Stimulated activated CD8-positive, alpha-beta memory T cell treated with anti-CD3 and anti-CD28 coated beads, Interleukin-7, amount 100 ng/mL, for 1 hour (primary cell): Measurements from ENCODE around the gene ARHGAP19.

Source experiments
- DNase-seq, 2 donors: peaks; one replicate each; pipeline ENCODE4 v3.0.0-alpha.2; 2020; ENCODE audit warnings: low read depth in 2 of 2

Gene ARHGAP19

GRCh38 chr10:97292097-97292861, at the start of gene ARHGAP19:
TSS of gene ARHGAP19 (minus strand) at chr10:97292637. CDS start at chr10:97292627, 10 bp downstream.
- peak; percentile 78 to 80 for DNase-seq

DNA sequence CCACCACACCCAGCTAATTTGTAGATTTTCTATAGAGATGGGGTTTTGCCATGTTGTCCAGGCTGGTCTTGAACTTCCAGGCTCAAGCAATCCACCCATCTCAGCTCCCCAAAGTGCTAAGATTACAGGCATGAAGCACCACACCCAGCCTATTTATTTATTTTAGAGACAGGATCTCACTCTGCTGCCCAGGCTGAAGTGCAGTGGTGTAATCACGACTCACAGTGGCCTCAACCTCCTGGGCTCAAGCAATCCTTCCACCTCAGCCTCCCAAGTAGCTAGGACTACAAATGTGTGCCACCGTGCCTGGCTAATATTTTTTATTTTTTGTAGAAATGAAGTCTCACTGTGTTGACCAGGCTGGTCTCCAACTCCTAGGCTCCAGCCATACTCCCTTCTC, 49.0 kb upstream of the ARHGAP19 start:
- no peak for DNase-seq

- no peak for DNase-seq
These were observed 45.6 kb upstream of the ARHGAP19 start for GRCh38 chr10:97338041-97338440.

GRCh38 chr10:97336942-97337831, 44.8 kb upstream of the ARHGAP19 start:
- no peak for DNase-seq

DNA sequence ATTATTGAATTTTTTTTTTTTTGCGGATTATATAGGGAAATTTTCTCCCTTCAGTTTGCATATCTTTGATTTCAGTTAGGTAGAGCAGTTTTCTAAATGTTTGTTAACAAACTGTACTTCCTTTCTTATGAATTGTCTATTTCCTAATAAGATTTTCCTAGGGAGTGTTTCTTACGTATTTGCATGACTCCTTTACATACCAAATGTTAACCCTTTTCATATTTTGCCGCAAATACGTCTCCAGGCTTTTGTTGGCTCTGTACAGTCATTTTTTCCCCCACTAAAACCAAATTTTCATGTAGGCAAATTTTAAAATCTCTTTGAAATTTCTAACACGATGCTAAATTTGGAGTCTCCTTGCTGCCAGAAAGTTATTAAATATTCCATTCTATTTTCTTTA, 44.0 kb upstream of the ARHGAP19 start:
- no peak for DNase-seq

- DNase-seq, result no peak
These were observed 43.6 kb upstream of the ARHGAP19 start for GRCh38 chr10:97336006-97336405.

- no peak for DNase-seq
These were observed 42.8 kb upstream of the ARHGAP19 start for GRCh38 chr10:97335188-97335619.

DNA sequence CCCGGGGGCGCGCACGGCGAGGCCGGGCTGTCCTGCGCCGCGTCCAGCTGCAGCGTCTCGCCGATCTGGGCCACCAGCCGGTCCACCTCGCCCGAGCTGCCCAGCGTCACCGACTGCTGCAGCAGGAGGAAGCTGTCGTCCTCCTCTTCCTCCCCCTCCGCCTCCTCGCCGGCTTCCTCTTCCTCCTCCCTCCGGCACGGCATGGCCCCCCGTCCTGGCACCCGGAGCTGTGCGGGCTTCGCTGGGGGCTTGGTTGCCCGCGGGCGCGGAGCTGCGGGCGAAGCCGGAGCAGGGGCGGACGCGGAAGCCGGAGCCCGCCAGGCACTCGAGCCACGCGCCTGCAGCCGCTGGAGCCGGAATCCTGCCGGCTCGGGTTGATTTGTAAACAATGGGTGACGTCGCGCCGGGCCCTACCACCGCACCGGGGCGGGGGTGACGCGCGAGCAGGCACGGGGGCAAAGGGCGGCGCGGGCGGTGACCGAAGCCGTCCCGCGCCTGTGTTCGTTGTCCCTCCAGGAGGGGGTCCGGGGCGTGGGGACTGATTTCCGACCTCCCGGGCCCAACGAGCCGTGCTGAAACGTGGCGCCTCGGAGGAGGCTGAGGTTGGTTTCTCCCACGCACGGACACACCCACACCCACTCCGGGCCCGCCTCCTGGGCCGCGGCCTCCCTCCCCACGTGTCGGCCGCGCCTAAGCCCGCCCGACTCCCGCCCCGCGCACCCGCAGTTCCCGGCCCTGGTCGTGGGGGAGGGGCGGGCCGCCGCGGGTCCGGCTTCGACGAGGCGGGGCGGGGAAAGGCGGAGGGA, 42.1 kb upstream of the ARHGAP19 start, which contains the start of gene FRAT2:
Gene FRAT2, minus strand, starts transcription at position 360 of the 806 bp plus-strand sequence. Its CDS starts 157 bp downstream, at position 203.
- peak; percentile 69 to 77 for DNase-seq

- no peak for DNase-seq
These were observed 41.3 kb upstream of the ARHGAP19 start for GRCh38 chr10:97333601-97334369.

DNA sequence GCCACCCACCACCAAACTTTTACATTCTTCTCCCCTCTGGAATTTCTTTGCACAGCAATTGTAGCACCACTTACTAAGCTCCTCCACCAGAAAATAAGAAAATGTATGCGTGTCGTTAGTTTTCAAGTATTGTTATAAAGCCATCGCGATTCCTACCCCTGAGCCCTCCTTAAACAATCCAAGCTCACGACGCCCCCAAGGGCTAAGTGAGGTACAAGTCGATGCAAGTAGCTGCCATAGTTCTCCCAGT, 40.8 kb upstream of the ARHGAP19 start:
- DNase-seq, result no peak

DNA sequence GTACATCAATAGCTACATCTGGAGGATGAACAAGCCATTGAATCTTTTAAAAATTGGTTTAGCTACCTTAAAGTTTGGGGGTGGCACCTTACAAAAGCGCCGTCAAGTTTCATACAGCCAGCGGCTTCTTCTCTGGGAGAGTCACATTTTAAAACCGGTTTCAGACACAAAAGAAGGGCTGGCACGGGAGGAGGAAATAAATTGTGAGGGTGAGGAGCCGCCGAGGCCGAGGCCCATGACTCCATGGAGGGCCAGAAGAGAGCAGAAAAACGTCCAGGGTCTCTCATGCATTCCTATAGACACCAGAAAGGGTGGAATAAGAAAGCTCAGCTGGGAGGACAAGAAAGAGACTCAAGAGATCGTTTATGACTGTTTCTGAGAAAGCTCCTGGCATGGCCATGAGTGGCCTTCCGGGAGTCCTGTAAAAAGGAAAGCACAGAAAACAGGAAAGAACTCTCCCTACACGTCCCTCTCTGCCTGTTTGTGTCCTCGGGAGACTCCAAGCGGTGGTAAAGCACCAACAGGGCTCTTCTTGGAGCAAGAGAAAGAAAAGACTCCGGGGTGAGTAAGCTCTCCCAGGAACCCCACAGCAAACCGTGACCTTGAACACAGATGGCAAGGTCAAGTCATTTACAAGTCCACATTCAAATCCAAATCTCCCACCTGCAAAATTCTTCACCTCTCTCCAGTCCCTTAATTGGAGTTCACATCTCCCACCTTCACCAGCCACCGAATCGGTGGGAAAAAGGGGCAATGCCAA, 40.3 kb upstream of the ARHGAP19 start:
- no peak for DNase-seq

GRCh38 chr10:97331153-97331703, 38.8 kb upstream of the ARHGAP19 start:
- DNase-seq, result no peak

DNA sequence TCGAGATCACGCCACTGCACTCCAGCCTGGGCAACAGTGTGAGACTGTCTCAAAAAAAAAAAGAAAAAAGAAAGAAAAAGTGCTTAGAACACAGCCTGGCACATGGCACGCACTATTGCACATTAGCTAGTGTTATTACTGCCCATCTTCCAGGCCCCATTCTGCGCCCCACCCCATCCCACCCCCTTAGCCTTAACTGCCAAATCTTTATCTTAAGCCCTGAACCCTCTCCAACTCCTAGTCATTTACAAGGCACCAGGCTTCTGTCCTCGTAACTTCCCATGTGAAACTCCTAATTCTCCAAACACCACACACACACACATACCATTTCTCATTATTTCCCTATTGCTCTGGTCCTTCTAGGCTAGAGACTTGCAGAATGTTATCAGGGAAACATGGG, 37.3 kb upstream of the ARHGAP19 start:
- DNase-seq, result no peak

GRCh38 chr10:97328646-97329453, 36.4 kb upstream of the ARHGAP19 start:
- DNase-seq, result no peak

DNA sequence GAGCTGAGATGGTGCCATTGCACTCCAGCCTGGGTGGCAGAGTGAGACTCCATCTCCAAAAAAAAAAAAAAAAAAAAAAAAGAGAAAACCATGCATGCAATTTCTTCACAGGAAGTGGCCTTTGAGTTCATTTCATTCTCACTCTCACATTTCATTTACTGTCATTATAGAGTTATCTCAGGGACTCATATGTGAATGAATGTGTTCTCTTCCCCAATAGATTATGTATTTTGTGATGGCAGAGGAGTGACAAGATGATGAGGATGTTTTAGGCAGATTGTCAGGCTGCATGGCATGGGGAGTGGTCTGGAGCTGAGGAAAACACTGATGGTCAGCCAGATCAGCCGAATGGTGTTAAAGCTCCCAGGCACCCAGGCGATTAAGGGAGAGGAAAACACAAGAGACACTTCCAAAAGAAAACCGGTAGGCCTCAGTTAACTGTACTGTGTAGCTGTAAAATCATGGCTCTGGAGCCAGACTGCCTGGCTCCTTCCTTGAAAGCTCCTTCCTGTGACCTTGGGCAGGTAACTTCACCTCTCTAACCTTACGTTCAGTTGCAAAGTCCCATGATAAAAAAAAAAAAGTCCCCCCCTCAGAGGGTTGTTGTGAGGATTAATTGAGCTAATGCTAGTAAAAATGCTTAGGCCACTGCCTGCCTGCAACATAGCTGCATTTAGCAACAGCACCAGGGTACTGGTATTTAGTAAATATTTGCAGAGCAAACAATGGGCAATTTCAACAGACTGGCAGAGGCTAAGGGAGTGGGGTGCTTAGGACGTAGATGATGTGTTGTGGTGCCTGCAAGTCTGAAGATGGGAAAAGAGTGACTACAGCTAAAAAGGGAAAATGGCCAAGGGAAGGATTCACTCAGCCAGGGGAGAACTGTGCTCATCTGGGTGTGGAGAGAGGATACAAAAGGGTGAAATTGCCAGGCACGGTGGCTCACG, 35.2 kb upstream of the ARHGAP19 start:
- DNase-seq, result no peak

DNA sequence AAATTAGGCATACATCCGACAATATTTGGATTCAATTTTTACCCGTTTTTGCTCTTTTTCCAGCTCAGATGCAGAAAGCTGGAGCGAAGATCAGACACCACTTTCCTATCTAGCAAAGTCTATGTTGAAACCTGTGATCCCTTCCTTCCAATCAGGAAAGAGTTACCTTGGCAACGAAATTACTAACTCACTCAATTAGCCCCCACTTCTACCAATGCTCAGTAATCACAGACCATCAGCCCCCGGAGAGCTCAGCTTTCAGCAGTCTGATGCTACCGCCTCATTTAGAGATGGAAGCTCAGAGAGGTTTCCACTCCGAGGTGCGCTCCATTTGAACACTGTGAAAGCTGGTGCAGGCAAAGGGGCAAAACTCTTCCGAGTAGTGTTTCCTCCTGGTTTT, 33.3 kb upstream of the ARHGAP19 start:
- no peak for DNase-seq

- no peak for DNase-seq
These were observed 31.1 kb upstream of the ARHGAP19 start for GRCh38 chr10:97323501-97323900.

GRCh38 chr10:97321804-97322190, 29.4 kb upstream of the ARHGAP19 start:
- DNase-seq, result no peak
